A549 treated with Hydrocortisone at 1 μM for 4 hours (cell line): ENCODE results near the gene LY6G6F. TPM values are rescaled to one million over a fixed set of nuclear protein-coding genes. Genes with fewer than 3 reads are reported as not detected.

ENCODE experiments used
- total RNA-seq: library from RNA; stranded (reverse); fragments of 200-300 nt; extraction: Qiagen RNA extraction; gene quantifications from 5 replicates; pipeline ENCODE4 v1.2.3, GENCODE V29; 2022

LY6G6F gene
- not detected in 5 replicates for total RNA-seq

GRCh38 chr6:31706599-31706998 lies at the start of gene LY6G6F:
TSS of gene LY6G6F (plus strand) at chr6:31706866. CDS start at chr6:31706907, 41 bp downstream.

GRCh38 chr6:31660381-31661261 lies 46.0 kb upstream of the LY6G6F start, which contains the start of gene C6orf47:
TSS of gene C6orf47 (minus strand) at chr6:31660778. CDS start at chr6:31659947, 831 bp downstream.

GRCh38 chr6:31664790-31665500 lies 41.7 kb upstream of the LY6G6F start, which contains the start of gene GPANK1:
TSS of gene GPANK1 (minus strand) at chr6:31664997. CDS start at chr6:31664478, 519 bp downstream.

GRCh38 chr6:31665501-31666336 lies 40.9 kb upstream of the LY6G6F start, which contains the start of gene CSNK2B:
TSS of gene CSNK2B (plus strand) at chr6:31666080. CDS start at chr6:31666832, 752 bp downstream.

GRCh38 chr6:31669676-31670075 lies 37.0 kb upstream of the LY6G6F start, which contains the start of gene LY6G5B:
TSS of gene LY6G5B (plus strand) at chr6:31669976. CDS start at chr6:31670951, 975 bp downstream.

GRCh38 chr6:31680226-31681134 lies 26.2 kb upstream of the LY6G6F start, which contains the start of gene LY6G5C:
TSS of gene LY6G5C (minus strand) at chr6:31681067. CDS start at chr6:31680373, 694 bp downstream.

GRCh38 chr6:31702819-31703716 lies 3.6 kb upstream of the LY6G6F start, which contains the start of gene ABHD16A:
TSS of gene ABHD16A (minus strand) at chr6:31703324. CDS start at chr6:31703281, 43 bp downstream.

GRCh38 chr6:31715022-31715958 lies 8.6 kb downstream of the LY6G6F start, which contains the start of gene LY6G6D:
TSS of gene LY6G6D (plus strand) at chr6:31715348. CDS start at chr6:31715356, 8 bp downstream.

GRCh38 chr6:31721351-31722020 lies 14.8 kb downstream of the LY6G6F start, which contains the start of gene LY6G6C:
TSS of gene LY6G6C (minus strand) at chr6:31721746. CDS start at chr6:31721679, 67 bp downstream.

GRCh38 chr6:31723245-31723979 lies 16.7 kb downstream of the LY6G6F start, which contains the start of gene MPIG6B:
TSS of gene MPIG6B (plus strand) at chr6:31723373. CDS start at chr6:31723384, 11 bp downstream.

GRCh38 chr6:31728767-31729514 lies 22.3 kb downstream of the LY6G6F start, which contains the start of gene DDAH2:
TSS of gene DDAH2 (minus strand) at chr6:31729299. CDS start at chr6:31729161, 138 bp downstream.

GRCh38 chr6:31736021-31736767 lies 29.5 kb downstream of the LY6G6F start, which contains the start of gene CLIC1:
TSS of gene CLIC1 (minus strand) at chr6:31736530. CDS start at chr6:31736300, 230 bp downstream.

GRCh38 chr6:31739639-31740396 lies 33.2 kb downstream of the LY6G6F start, which contains the start of gene MSH5:
TSS of gene MSH5 (plus strand) at chr6:31740005. CDS start at chr6:31740467, 462 bp downstream.

